DOHH2 (cell line): ENCODE results near the gene TNFSF8.

ENCODE experiments used
- H3F3A ChIP-seq: fragments of 200-600 bp; sonication (generic), shearing (Covaris generic); 2 replicates; pipeline ENCODE4 v1.6.0; 2016; ENCODE audit warnings: antibody characterized with exemption, mild to moderate bottlenecking; ENCODE audit not compliant: control insufficient read depth, insufficient read depth
- H3K27ac ChIP-seq: fragments of 200-600 bp; sonication (generic); 2 replicates; pipeline ENCODE4 v1.5.1; 2014; ENCODE audit warnings: low read depth, mild to moderate bottlenecking, low read length, moderate library complexity
- H3K27me3 ChIP-seq: fragments of 200-600 bp; sonication (generic); 2 replicates; pipeline ENCODE4 v1.6.1; 2014; ENCODE audit warnings: mild to moderate bottlenecking, low read length, mixed read lengths; ENCODE audit not compliant: control insufficient read depth
- H3K36me3 ChIP-seq: fragments of 200-600 bp; sonication (generic); 2 replicates; pipeline ENCODE4 v1.6.1; 2014; ENCODE audit warnings: mild to moderate bottlenecking, low read length, moderate library complexity, mixed read lengths; ENCODE audit not compliant: control insufficient read depth
- H3K4me1 ChIP-seq: fragments of 200-600 bp; sonication (generic); 2 replicates; pipeline ENCODE4 v1.6.1; 2014; ENCODE audit warnings: mild to moderate bottlenecking, low read length, mixed read lengths; ENCODE audit not compliant: control insufficient read depth
- H3K4me2 ChIP-seq: fragments of 200-600 bp; sonication (generic); 2 replicates; pipeline ENCODE4 v1.6.0; 2014; ENCODE audit warnings: mild to moderate bottlenecking, low read length, moderate library complexity
- H3K4me3 ChIP-seq: fragments of 200-600 bp; sonication (generic); 2 replicates; pipeline ENCODE4 v1.5.1; 2014; ENCODE audit warnings: mild to moderate bottlenecking, low read length, mixed read lengths
- H3K79me2 ChIP-seq: fragments of 200-600 bp; sonication (generic); 2 replicates; pipeline ENCODE4 v1.6.1; 2014; ENCODE audit warnings: mild to moderate bottlenecking, low read length, mixed read lengths; ENCODE audit not compliant: control insufficient read depth
- H3K9me2 ChIP-seq: fragments of 200-600 bp; sonication (generic); replicated peaks from 2 replicates; pipeline ENCODE4 v1.6.1; 2014; ENCODE audit warnings: mild to moderate bottlenecking, low read length, mixed read lengths; ENCODE audit not compliant: control insufficient read depth
- H3K9me3 ChIP-seq: fragments of 200-600 bp; sonication (generic); 2 replicates; pipeline ENCODE4 v1.6.1; 2014; ENCODE audit warnings: antibody characterized with exemption, low read length, mixed read lengths; ENCODE audit not compliant: control insufficient read depth, insufficient read depth
- H4K20me1 ChIP-seq: fragments of 200-600 bp; sonication (generic); 2 replicates; pipeline ENCODE4 v1.6.0; 2014; ENCODE audit warnings: low read depth, mild to moderate bottlenecking, antibody characterized with exemption, low read length, moderate library complexity; ENCODE audit not compliant: control insufficient read depth, insufficient read depth
- CTCF ChIP-seq: fragments of 200-600 bp; sonication (generic); IDR thresholded peaks from one replicate; pipeline ENCODE4 v1.5.1; 2014; ENCODE audit warnings: antibody characterized with exemption, mild to moderate bottlenecking, low read depth, low read length; ENCODE audit not compliant: poor library complexity, severe bottlenecking
- EZH2phosphoT487 ChIP-seq: fragments of 200-600 bp; sonication (generic); IDR thresholded peaks from 2 replicates; pipeline ENCODE4 v1.6.1; 2017; ENCODE audit warnings: borderline replicate concordance, mild to moderate bottlenecking, antibody characterized with exemption, low read length, moderate library complexity, mixed read lengths

The TNFSF8 gene

GRCh38 chr9:114867327-114867726 is 63.1 kb downstream of the TNFSF8 start:
- H3K79me2 ChIP-seq = no peaks in the 10 kb centered on the region
- H3K9me2 ChIP-seq = no peaks in the 10 kb centered on the region
- H3K4me2 ChIP-seq = no peak overlapping the region
- H4K20me1 ChIP-seq = no peaks in the 10 kb centered on the region
- no peaks in the 10 kb centered on the region for H3F3A ChIP-seq
- H3K27ac ChIP-seq = no peak overlapping the region
- no peaks in the 10 kb centered on the region for H3K9me3 ChIP-seq
- H3K27me3 ChIP-seq = no peaks in the 10 kb centered on the region
- no peak overlapping the region for H3K4me3 ChIP-seq
- TF ChIP-seq EZH2phosphoT487 (no peak), CTCF (no peak)
- no peaks in the 10 kb centered on the region for H3K36me3 ChIP-seq
- H3K4me1 ChIP-seq = peaks cover 5% of the 10 kb centered on the region

- H3K9me3 ChIP-seq = no peaks in the 10 kb centered on the region
- H3K4me2 ChIP-seq = no peak overlapping the region
- peaks cover 12% of the 10 kb centered on the region for H3K4me1 ChIP-seq
- no peaks in the 10 kb centered on the region for H3K27me3 ChIP-seq
- no peaks in the 10 kb centered on the region for H4K20me1 ChIP-seq
- H3K79me2 ChIP-seq = no peaks in the 10 kb centered on the region
- no peaks in the 10 kb centered on the region for H3F3A ChIP-seq
- H3K4me3 ChIP-seq = no peak overlapping the region
- H3K9me2 ChIP-seq = no peaks in the 10 kb centered on the region
- no peaks in the 10 kb centered on the region for H3K36me3 ChIP-seq
- no peak overlapping the region for H3K27ac ChIP-seq
- no peak for TF ChIP-seq CTCF
- TF ChIP-seq EZH2phosphoT487 = no peak
These were observed 65.9 kb downstream of the TNFSF8 start for GRCh38 chr9:114864471-114864870.

- Histone ChIP-seq H3K4me3 (0 out of 2 replicates have a peak overlapping the region, but pooled peaks have one; percentile 7), H3K9me2 (no peaks in the 10 kb centered on the region), H4K20me1 (no peaks in the 10 kb centered on the region), H3K27me3 (no peaks in the 10 kb centered on the region), H3K36me3 (no peaks in the 10 kb centered on the region), H3K27ac (no peak overlapping the region), H3K4me2 (peak overlapping the region; percentile 38), H3K9me3 (no peaks in the 10 kb centered on the region), H3K4me1 (peaks cover 12% of the 10 kb centered on the region), H3K79me2 (no peaks in the 10 kb centered on the region), H3F3A (no peaks in the 10 kb centered on the region)
- TF ChIP-seq CTCF (no peak), EZH2phosphoT487 (no peak)
These were observed 68.3 kb downstream of the TNFSF8 start for GRCh38 chr9:114861922-114862605.
